Testis (tissue), 2 donors: ENCODE results near the gene LRMDA.
"Not testable (repeated sequence)": the region's sequence is repeated elsewhere in the genome, so short reads cannot be mapped to it uniquely, and the experiment has no call there.

Source experiments
- POLR2A ChIP-seq: fragments of 450-650 bp; IDR thresholded peaks from one replicate; pipeline ENCODE4 v1.6.1; 2017; ENCODE audit warnings: antibody characterized with exemption, mild to moderate bottlenecking, moderate library complexity
- TF ChIP-seq, protein P1 (sequence below), 3 experiments: fragments of 450-650 bp in 2 of 3; fragments of 200-600 bp in 1 of 3; sonication (generic) in 1 of 3; IDR thresholded peaks; one replicate each; pipeline ENCODE4 v1.5.1; 2016 to 2019; ENCODE audit warnings: antibody characterized with exemption in 3 of 3, mild to moderate bottlenecking in 2 of 3, moderate library complexity in 1 of 3

- TF ChIP-seq, protein P1, sequence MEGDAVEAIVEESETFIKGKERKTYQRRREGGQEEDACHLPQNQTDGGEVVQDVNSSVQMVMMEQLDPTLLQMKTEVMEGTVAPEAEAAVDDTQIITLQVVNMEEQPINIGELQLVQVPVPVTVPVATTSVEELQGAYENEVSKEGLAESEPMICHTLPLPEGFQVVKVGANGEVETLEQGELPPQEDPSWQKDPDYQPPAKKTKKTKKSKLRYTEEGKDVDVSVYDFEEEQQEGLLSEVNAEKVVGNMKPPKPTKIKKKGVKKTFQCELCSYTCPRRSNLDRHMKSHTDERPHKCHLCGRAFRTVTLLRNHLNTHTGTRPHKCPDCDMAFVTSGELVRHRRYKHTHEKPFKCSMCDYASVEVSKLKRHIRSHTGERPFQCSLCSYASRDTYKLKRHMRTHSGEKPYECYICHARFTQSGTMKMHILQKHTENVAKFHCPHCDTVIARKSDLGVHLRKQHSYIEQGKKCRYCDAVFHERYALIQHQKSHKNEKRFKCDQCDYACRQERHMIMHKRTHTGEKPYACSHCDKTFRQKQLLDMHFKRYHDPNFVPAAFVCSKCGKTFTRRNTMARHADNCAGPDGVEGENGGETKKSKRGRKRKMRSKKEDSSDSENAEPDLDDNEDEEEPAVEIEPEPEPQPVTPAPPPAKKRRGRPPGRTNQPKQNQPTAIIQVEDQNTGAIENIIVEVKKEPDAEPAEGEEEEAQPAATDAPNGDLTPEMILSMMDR (IDR thresholded peaks at IDR 0.05), result not testable (repeated sequence)
- not testable (repeated sequence) for TF ChIP-seq POLR2A
These were observed 629.6 kb downstream of the LRMDA start for GRCh38 chr10:76060993-76061392.
